ENCODE results near the gene ALK. TPM values are rescaled to one million over a fixed set of nuclear protein-coding genes. Genes with fewer than 3 reads are reported as not detected.

Gene ALK
- polyA plus RNA-seq, 1 experiment = not detected

GRCh38 chr2:29613792-29614266, 307.6 kb downstream of the ALK start:
- H3K9me3 ChIP-seq (ENCODE audit: control insufficient read depth, insufficient read depth, low read length) = no peaks in the 10 kb centered on the region
- no peak for TF ChIP-seq CTCF (IDR thresholded peaks at IDR 0.05; ENCODE audit: low read depth, low read length)
- H3K27ac ChIP-seq (ENCODE audit: low read depth, low read length) = no peak overlapping the region
- ChIA-PET POLR2A (no interaction called here), CTCF (no interaction called here)
- no peak for DNase-seq (ENCODE audit: low read depth, low spot score)
- no peaks in the 10 kb centered on the region for H3K27me3 ChIP-seq (ENCODE audit: control insufficient read depth, insufficient read depth, low read length)
- no peak overlapping the region for H3K4me3 ChIP-seq (ENCODE audit: low read depth, low read length)

GRCh38 chr2:29613067-29613466, 308.3 kb downstream of the ALK start:
- Histone ChIP-seq H3K27ac (ENCODE audit: low read depth, low read length) (no peak overlapping the region), H3K4me3 (ENCODE audit: low read depth, low read length) (no peak overlapping the region), H3K27me3 (ENCODE audit: control insufficient read depth, insufficient read depth, low read length) (no peaks in the 10 kb centered on the region), H3K9me3 (ENCODE audit: control insufficient read depth, insufficient read depth, low read length) (no peaks in the 10 kb centered on the region)
- no peak for TF ChIP-seq CTCF (IDR thresholded peaks at IDR 0.05; ENCODE audit: low read depth, low read length)
- ChIA-PET CTCF (no interaction called here), POLR2A (no interaction called here)
- no peak for DNase-seq (ENCODE audit: low read depth, low spot score)

GRCh38 chr2:29612568-29612967, 308.8 kb downstream of the ALK start:
- ChIA-PET CTCF (no interaction called here), POLR2A (no interaction called here)
- Histone ChIP-seq H3K27me3 (ENCODE audit: control insufficient read depth, insufficient read depth, low read length) (no peaks in the 10 kb centered on the region), H3K4me3 (ENCODE audit: low read depth, low read length) (no peak overlapping the region), H3K9me3 (ENCODE audit: control insufficient read depth, insufficient read depth, low read length) (no peaks in the 10 kb centered on the region), H3K27ac (ENCODE audit: low read depth, low read length) (no peak overlapping the region)
- DNase-seq (ENCODE audit: low read depth, low spot score) = no peak
- TF ChIP-seq CTCF (IDR thresholded peaks at IDR 0.05; ENCODE audit: low read depth, low read length) = no peak

GRCh38 chr2:29611850-29612249, 309.5 kb downstream of the ALK start:
- Histone ChIP-seq H3K4me3 (ENCODE audit: low read depth, low read length) (no peak overlapping the region), H3K9me3 (ENCODE audit: control insufficient read depth, insufficient read depth, low read length) (no peaks in the 10 kb centered on the region), H3K27ac (ENCODE audit: low read depth, low read length) (no peak overlapping the region), H3K27me3 (ENCODE audit: control insufficient read depth, insufficient read depth, low read length) (no peaks in the 10 kb centered on the region)
- DNase-seq (ENCODE audit: low read depth, low spot score) = no peak
- TF ChIP-seq CTCF (IDR thresholded peaks at IDR 0.05; ENCODE audit: low read depth, low read length) = no peak
- ChIA-PET POLR2A (no interaction called here), CTCF (no interaction called here)

GRCh38 chr2:29611261-29611660, 310.1 kb downstream of the ALK start:
- Histone ChIP-seq H3K9me3 (ENCODE audit: control insufficient read depth, insufficient read depth, low read length) (no peaks in the 10 kb centered on the region), H3K27ac (ENCODE audit: low read depth, low read length) (no peak overlapping the region), H3K27me3 (ENCODE audit: control insufficient read depth, insufficient read depth, low read length) (no peaks in the 10 kb centered on the region), H3K4me3 (ENCODE audit: low read depth, low read length) (no peak overlapping the region)
- no peak for TF ChIP-seq CTCF (IDR thresholded peaks at IDR 0.05; ENCODE audit: low read depth, low read length)
- ChIA-PET CTCF (interaction anchor here (1.2 kb wide), 1 partner anchor 303 kb away, joined by 3 read pairs; no protein-coding TSS in a partner anchor), POLR2A (no interaction called here)
- no peak for DNase-seq (ENCODE audit: low read depth, low spot score)
